SJCRH30 (cell line): ENCODE results near the gene USP5. TPM values are rescaled to one million over a fixed set of nuclear protein-coding genes. Genes with fewer than 3 reads are reported as not detected.
"Not testable (repeated sequence)": the region's sequence is repeated elsewhere in the genome, so short reads cannot be mapped to it uniquely, and the experiment has no call there.

Experiments
- DNase-seq, 2 experiments: peaks; one replicate each; pipeline ENCODE4 v3.0.0-alpha.2; 2015 to 2020
- H3K27ac ChIP-seq: fragments of 250-450 bp; sonication (Bioruptor Pico); 2 replicates; pipeline ENCODE4 v1.5.1; 2020; ENCODE audit warnings: mild to moderate bottlenecking, moderate library complexity
- H3K27me3 ChIP-seq: fragments of 250-450 bp; sonication (Bioruptor Pico); 2 replicates; pipeline ENCODE4 v1.5.1; 2020; ENCODE audit warnings: mild to moderate bottlenecking, moderate library complexity
- H3K36me3 ChIP-seq: fragments of 250-450 bp; sonication (Bioruptor Pico); 2 replicates; pipeline ENCODE4 v1.5.1; 2020; ENCODE audit warnings: mild to moderate bottlenecking, moderate library complexity
- H3K4me1 ChIP-seq: fragments of 250-450 bp; sonication (Bioruptor Pico); 2 replicates; pipeline ENCODE4 v1.5.1; 2020; ENCODE audit warnings: mild to moderate bottlenecking, moderate library complexity
- H3K4me3 ChIP-seq: fragments of 250-450 bp; sonication (Bioruptor Pico); 2 replicates; pipeline ENCODE4 v1.5.1; 2020; ENCODE audit warnings: mild to moderate bottlenecking, moderate library complexity
- H3K9me3 ChIP-seq: fragments of 250-450 bp; sonication (Bioruptor Pico); replicated peaks from 2 replicates; pipeline ENCODE4 v1.5.1; 2020; ENCODE audit warnings: mild to moderate bottlenecking, moderate library complexity
- total RNA-seq: library from RNA; depleted of rRNA; stranded (reverse); fragments of >200 nt; shearing (Covaris generic); gene quantifications from 2 replicates; pipeline ENCODE4 v1.2.3, GENCODE V29; 2014

Gene USP5
- total RNA-seq, 1 experiment from 2014 or later, result 76.7 TPM

DNA sequence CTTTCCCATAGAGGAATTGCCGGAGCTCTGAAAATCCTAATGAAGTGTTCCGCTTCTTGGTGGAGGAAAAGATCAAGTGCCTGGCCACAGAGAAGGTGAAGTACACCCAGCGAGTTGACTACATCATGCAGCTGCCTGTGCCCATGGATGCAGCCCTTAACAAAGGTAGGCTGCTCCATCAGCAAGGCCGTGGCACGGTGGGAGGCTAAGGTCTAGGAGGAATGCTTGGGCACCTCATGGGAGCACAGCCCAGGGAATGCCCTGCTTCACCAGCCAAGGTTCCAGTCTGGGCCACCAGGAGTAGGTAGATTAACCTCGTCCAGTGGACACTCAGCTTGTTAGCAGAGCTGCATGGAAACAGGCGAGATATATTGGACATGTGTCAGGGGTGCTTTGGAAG, 9.0 kb downstream of the USP5 start:
- Histone ChIP-seq H3K4me1 (no peaks in the 10 kb centered on the region), H3K36me3 (peaks cover 59% of the 10 kb centered on the region), H3K27me3 (no peaks in the 10 kb centered on the region), H3K27ac (no peak overlapping the region), H3K4me3 (no peak overlapping the region), H3K9me3 (no peaks in the 10 kb centered on the region)
- DNase-seq, result no peak

DNA sequence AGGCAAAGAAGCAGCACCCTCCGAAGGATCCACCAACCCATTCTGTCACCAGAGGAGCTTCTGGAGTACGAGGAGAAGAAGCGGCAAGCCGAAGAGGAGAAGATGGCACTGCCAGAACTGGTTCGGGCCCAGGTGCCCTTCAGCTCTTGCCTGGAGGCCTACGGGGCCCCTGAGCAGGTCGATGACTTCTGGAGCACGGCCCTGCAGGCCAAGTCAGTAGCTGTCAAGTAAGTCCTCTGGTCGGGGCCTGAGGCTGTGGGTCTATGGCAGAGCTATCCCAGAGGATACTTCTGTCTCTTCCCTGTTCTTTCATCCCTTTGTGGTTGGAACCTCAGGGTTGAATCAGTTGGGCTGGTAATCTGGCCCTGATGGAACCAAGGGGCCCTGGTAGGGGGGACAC, 9.4 kb downstream of the USP5 start:
- Histone ChIP-seq H3K36me3 (peaks cover 60% of the 10 kb centered on the region), H3K27ac (no peak overlapping the region), H3K27me3 (no peaks in the 10 kb centered on the region), H3K4me1 (no peaks in the 10 kb centered on the region; the same call in 1 of the 2 replicates), H3K9me3 (no peaks in the 10 kb centered on the region), H3K4me3 (no peak overlapping the region)
- DNase-seq, result no peak

DNA sequence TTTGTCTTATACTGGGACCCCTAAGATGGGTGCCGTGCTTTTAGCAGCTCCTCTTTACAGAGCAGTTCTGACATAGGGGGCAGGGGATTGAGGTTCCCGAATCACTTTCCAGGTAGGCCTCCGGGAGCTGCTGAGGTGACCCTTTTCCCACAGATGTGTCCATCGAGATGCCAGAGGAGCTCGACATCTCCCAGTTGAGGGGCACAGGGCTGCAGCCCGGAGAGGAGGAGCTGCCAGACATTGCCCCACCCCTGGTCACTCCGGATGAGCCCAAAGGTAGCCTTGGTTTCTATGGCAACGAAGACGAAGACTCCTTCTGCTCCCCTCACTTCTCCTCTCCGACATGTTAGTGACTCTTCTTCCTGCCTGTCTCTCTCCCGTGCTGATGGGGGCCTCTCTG, 11.1 kb downstream of the USP5 start:
- Histone ChIP-seq H3K27me3 (no peaks in the 10 kb centered on the region), H3K9me3 (no peaks in the 10 kb centered on the region), H3K27ac (no peak overlapping the region), H3K4me1 (peaks cover 3% of the 10 kb centered on the region; the same call in 1 of the 2 replicates), H3K36me3 (peaks cover 44% of the 10 kb centered on the region), H3K4me3 (no peak overlapping the region)
- DNase-seq, result no peak

DNA sequence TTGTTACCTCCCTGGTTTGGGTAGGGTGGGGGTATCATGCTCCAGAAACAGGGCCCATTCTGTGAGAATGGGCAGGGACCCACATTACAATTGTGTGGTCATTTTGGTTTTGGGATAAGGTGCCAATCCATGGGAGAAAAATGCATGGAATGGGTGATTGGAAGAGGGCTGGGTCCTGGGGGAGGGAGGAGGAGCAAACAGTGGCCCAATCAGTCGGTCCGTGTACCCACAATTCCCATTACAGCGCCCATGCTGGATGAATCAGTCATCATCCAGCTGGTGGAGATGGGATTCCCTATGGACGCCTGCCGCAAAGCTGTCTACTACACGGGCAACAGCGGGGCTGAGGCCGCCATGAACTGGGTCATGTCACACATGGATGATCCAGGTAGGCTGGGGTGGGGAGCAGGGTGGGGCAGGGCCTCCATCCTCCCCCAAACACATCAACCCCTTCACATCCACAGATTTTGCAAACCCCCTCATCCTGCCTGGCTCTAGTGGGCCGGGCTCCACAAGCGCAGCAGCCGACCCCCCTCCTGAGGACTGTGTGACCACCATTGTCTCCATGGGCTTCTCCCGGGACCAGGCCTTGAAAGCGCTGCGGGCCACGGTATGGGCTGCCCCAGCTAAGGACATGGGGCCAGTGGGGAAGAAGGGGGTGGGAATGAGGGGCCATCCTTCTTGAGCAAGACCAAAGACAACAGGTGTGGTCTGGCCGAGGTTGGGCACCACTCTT, 11.8 kb downstream of the USP5 start:
- H3K36me3 ChIP-seq, result peaks cover 39% of the 10 kb centered on the region
- DNase-seq, result no peak
- H3K4me1 ChIP-seq, result peaks cover 4% of the 10 kb centered on the region; the same call in 1 of the 2 replicates
- no peak overlapping the region for H3K4me3 ChIP-seq
- no peaks in the 10 kb centered on the region for H3K27me3 ChIP-seq
- H3K9me3 ChIP-seq, result no peaks in the 10 kb centered on the region
- no peak overlapping the region for H3K27ac ChIP-seq

DNA sequence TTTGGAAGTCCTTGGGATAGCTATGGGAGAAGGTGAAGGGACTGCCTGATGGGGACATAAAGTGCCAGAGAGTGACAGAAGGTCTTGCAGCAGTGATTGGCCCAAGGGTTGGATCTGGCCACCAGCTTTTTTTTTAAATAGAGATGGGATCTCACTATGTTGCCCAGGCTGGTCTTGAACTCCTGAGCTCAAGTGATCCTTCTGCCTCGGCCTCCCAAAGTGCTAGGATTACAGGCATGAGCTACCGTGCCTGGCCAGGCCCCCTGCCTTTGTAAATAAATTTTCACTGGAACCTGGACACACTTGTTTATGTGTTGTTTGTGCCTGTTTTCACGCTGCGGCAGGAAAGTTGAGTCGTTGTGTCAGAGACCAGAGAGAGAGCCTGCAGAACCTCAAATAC, 13.4 kb downstream of the USP5 start:
- not testable (repeated sequence) for H3K27ac ChIP-seq, H3K9me3 ChIP-seq, H3K4me3 ChIP-seq, DNase-seq, H3K27me3 ChIP-seq
- H3K4me1 ChIP-seq, result peaks cover 12% of the 10 kb centered on the region; the same call in 1 of the 2 replicates
- peaks cover 51% of the 10 kb centered on the region for H3K36me3 ChIP-seq

DNA sequence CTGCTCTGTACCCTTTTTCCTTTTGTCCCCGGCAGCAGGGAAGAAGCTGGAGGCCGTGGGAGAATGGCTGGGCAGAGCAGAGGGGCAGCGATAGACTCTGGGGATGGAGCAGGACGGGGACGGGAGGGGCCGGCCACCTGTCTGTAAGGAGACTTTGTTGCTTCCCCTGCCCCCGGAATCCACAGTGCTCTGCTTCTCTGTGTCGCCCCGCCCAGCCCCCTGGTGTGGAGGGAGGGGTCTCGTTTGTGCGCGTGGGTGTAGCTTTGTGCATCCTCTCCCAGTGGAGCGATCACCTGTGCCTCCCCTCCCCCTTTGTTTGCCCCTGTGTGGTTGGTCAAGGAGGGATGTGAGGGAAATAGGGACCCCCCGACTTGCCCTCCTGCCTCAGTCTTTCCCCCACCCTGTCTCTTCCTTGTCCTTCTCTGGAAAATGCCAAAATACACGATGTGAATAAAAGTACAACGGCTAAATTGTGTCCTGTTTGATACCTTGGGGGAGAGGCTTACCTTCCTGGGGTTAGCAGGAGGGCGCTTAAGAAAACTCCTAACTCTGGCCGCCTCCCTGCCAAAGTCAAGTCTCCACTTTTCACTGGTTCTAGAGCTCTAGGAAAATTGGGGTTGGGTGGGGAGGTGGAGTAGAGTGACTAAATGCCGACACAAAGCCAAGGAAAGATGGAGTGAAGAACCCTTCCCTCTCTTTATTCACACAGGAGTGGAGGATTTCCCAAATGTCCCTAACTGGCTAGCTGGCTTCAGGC, 14.4 kb downstream of the USP5 start:
- Histone ChIP-seq H3K36me3 (peaks cover 49% of the 10 kb centered on the region), H3K4me3 (peak overlapping the region; percentile 100; the same call in 1 of the 2 replicates), H3K9me3 (no peaks in the 10 kb centered on the region), H3K27ac (no peak overlapping the region), H3K27me3 (no peaks in the 10 kb centered on the region), H3K4me1 (peaks cover 12% of the 10 kb centered on the region; the same call in 1 of the 2 replicates)
- DNase-seq, result no peak

DNA sequence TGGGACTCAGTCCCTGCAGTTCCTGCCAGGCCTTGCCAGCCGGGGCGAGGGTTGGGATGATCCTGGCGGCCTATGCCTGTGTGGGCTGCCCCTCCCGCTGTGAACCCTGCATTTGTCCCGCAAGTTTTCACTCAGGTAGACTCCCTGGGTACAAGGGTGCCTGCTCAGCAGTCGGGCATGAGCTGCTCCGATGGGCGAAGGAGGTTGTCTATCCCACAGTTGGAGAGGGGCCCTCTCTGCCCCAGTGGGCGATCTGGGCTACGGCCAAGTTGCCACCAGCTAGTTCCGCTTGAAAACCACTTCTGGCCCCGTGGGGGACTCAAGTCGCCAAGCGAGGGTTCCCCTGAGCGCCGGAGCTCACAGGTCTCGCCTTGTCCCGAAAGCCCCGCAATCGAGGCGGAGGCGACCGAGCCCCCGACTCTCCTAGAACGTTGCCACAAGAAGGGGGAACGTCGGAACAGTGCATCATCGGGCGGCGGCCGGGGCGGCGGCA, 15.0 kb downstream of the USP5 start:
- Histone ChIP-seq H3K27me3 (no peaks in the 10 kb centered on the region), H3K4me1 (peaks cover 12% of the 10 kb centered on the region; the same call in 1 of the 2 replicates), H3K9me3 (no peaks in the 10 kb centered on the region), H3K27ac (peak overlapping the region; percentile 95; the same call in 1 of the 2 replicates), H3K4me3 (peak overlapping the region; percentile 100), H3K36me3 (peaks cover 47% of the 10 kb centered on the region)
- no peak for DNase-seq

DNA sequence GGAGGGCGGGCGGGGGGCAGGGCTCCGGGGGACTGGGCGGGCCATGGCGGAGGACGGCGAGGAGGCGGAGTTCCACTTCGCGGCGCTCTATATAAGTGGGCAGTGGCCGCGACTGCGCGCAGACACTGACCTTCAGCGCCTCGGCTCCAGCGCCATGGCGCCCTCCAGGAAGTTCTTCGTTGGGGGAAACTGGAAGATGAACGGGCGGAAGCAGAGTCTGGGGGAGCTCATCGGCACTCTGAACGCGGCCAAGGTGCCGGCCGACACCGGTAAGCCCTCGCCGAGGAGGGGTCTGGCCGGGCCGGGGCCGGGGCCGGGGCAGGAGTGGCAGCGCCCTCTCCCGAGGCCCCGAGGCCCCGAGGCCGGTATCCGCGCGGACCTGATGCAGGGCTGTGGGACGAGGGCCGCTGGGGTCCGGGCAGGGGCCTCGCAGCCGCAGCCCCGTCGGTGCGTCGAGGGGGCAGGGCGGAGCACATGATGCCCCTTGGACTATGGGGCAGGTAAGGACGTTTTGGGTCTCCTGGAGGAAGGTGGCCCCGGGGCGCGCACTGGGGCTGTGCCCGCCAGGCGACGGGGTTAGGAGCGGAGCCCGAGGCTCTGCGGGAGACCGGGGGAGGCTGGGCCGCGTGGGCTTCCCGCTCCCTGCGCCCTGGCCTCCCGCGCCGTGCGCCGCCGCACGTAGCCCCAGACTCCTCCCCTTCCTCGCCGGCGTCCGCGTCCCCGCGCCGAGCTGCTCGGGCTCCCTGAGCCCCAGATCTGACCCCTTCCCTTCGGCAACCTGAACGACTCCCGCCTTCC, 15.7 kb downstream of the USP5 start, which contains the start of gene TPI1:
TPI1 (plus strand) TSS at position 119 of the 798 bp plus-strand sequence; CDS start at position 155, 36 bp downstream.
- DNase-seq, result peak; percentile 81 to 86
- Histone ChIP-seq H3K9me3 (no peaks in the 10 kb centered on the region), H3K27me3 (no peaks in the 10 kb centered on the region), H3K4me3 (peak within 1 kb of the TSS; percentile 100), H3K27ac (peak within 1 kb of the TSS; percentile 95), H3K4me1 (peaks cover 12% of the 10 kb centered on the region; the same call in 1 of the 2 replicates), H3K36me3 (peaks cover 43% of the 10 kb centered on the region)

DNA sequence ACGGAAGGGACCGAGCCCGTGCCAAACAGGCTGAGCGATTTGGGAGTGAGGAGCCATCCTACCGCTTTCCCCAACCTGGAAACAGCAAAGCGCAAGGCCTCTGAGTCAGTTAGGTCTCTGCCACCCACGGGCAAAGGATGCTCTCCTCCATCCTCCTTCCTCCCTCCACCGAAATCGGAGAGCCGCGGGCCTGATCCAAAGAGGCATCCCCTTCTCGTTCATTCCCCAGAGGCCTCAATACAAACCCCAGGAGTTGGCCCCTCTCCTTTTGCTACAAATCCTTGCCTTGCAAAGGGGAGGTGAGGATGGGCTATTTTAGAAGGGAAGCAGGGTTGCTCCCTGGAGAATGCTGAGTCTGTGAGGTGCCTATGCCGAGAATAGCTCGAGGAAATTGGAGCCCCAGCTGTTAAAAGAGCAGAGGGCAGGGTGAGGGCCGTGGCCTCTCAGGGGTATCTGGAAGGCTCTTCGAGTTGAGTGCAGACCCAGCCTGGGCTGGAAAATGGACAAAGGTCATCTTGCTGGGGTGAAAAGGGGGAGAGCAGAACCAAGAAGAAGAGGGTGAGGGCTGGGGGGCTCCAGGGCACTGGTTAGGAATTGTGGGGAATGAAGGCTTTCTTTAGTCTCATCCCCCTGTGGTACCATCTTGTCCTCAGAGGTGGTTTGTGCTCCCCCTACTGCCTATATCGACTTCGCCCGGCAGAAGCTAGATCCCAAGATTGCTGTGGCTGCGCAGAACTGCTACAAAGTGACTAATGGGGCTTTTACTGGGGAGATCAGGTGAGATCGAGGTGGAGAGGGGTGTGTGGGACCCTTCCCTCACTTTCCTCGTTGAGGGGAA, 16.5 kb downstream of the USP5 start:
- H3K9me3 ChIP-seq, result no peaks in the 10 kb centered on the region
- peak overlapping the region; percentile 100 for H3K4me3 ChIP-seq
- peak overlapping the region; percentile 95 for H3K27ac ChIP-seq
- peak in 1 of 2 experiments; percentile 33 for DNase-seq
- H3K4me1 ChIP-seq, result peaks cover 12% of the 10 kb centered on the region; the same call in 1 of the 2 replicates
- H3K27me3 ChIP-seq, result no peaks in the 10 kb centered on the region
- H3K36me3 ChIP-seq, result peaks cover 37% of the 10 kb centered on the region

GRCh38 chr12:6869049-6870021, 17.4 kb downstream of the USP5 start:
- no peaks in the 10 kb centered on the region for H3K27me3 ChIP-seq
- H3K27ac ChIP-seq, result no peak overlapping the region
- H3K4me3 ChIP-seq, result peak overlapping the region; percentile 100
- peak; percentile 72 to 87 for DNase-seq
- peaks cover 38% of the 10 kb centered on the region for H3K36me3 ChIP-seq
- H3K9me3 ChIP-seq, result no peaks in the 10 kb centered on the region
- H3K4me1 ChIP-seq, result peaks cover 12% of the 10 kb centered on the region; the same call in 1 of the 2 replicates

DNA sequence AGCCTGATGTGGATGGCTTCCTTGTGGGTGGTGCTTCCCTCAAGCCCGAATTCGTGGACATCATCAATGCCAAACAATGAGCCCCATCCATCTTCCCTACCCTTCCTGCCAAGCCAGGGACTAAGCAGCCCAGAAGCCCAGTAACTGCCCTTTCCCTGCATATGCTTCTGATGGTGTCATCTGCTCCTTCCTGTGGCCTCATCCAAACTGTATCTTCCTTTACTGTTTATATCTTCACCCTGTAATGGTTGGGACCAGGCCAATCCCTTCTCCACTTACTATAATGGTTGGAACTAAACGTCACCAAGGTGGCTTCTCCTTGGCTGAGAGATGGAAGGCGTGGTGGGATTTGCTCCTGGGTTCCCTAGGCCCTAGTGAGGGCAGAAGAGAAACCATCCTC, 18.4 kb downstream of the USP5 start:
- not testable (repeated sequence) for H3K9me3 ChIP-seq, H3K27me3 ChIP-seq, DNase-seq, H3K4me3 ChIP-seq, H3K27ac ChIP-seq
- H3K4me1 ChIP-seq, result peaks cover 12% of the 10 kb centered on the region; the same call in 1 of the 2 replicates
- peaks cover 37% of the 10 kb centered on the region for H3K36me3 ChIP-seq

DNA sequence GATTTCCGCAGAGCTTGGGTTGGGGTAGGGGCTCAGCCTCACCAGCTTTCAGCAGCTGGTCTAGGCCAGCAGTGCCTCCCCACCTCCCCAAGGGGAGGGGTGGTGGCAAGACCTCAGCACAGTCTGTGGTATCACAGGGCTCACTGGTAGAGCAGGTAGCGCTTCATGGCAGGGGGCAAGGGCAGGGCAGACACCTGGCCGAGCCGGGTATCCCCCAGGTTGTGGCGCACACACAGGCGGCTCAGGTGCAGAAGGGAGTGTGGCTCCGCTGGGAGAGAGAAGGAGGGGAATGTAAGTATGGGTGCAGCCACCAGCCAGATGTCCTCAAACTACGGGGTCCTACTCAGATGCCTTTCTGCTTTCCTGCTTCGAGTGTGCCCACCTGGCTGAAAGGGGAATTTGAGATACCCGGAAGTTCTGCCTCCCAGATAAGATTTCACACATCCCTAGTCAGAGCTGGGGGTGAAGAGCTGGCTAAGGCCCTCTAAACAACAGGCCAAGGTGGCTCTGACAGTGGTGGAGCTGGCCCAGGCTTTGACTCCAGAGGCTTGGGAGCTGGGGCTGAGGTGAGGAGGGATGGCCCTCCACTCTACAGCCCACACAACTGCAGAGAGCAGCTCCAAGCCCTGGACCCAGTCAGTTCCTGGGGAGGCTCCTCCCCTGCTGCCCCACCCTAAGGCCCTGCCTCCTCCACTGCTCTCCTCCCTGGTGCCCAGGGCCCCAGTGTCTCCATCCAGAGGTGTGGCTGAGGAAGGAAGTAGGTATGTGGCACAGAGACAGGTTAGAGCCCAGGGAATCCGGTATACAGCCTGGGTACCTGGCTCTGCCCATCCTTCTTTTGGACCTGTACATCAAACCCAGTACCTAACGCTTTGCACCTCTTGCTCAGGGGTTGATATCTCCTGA, 19.4 kb downstream of the USP5 start:
- Histone ChIP-seq H3K36me3 (peaks cover 38% of the 10 kb centered on the region), H3K27me3 (no peaks in the 10 kb centered on the region), H3K9me3 (no peaks in the 10 kb centered on the region), H3K27ac (no peak overlapping the region), H3K4me1 (peaks cover 12% of the 10 kb centered on the region; the same call in 1 of the 2 replicates), H3K4me3 (no peak overlapping the region)
- DNase-seq, result peak; percentile 24 to 40
